Smooth muscle cell of the coronary artery (primary cell): ENCODE results near the gene SAMM50. TPM values are rescaled to one million over a fixed set of nuclear protein-coding genes. Genes with fewer than 3 reads are reported as not detected.

Experiments
- total RNA-seq: library from RNA; depleted of rRNA; stranded (reverse); fragments of >200 nt; gene quantifications from 2 replicates; pipeline ENCODE4 v1.2.3, GENCODE V29; 2014; ENCODE audit warnings: low replicate concordance

SAMM50 gene
- 34.6 and 48.4 TPM in 2 replicates for total RNA-seq

DNA sequence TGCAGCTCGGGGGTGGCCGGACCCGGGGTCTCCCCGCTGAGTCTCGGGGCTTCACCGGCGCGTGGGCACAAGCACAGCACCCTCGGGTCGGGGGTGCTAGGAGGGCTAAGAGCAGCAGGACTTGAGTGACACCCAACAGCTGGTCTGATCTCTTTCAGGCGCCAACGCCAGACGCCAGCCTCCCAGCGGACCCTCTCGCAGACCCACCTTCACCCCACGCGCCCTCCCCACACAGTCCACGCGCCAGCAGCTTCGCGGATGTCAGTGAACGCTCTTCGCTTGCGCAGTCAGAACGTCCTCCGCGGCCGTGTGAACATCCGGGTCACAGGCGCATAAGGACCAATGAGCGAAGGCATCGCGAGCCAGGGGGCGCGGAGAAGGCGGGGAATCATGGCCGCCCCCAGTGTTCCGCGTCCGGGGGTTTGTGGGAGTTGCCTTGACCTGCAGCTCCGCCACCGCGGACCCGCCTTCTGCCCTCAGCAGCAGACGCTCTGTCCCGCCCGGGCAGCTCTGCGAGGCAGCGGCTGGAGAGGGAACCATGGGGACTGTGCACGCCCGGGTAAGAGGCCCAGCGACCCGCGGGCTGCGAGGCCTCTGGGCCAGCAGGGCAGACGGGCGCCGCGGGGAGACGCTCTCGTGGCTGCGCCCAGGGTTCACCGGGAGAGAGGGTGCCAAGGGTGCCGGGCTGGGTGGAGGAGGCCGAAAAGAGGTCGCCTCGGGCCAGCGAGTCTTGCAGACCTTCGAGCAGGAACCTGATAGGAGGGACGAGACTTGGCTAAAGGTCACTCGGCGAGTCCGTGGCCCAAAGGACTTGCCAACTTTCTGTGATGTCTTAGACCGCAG, at the start of gene SAMM50:
Gene SAMM50 (plus strand): TSS at position 403 of the 843 bp plus-strand sequence. CDS start 136 bp downstream, at position 539.

DNA sequence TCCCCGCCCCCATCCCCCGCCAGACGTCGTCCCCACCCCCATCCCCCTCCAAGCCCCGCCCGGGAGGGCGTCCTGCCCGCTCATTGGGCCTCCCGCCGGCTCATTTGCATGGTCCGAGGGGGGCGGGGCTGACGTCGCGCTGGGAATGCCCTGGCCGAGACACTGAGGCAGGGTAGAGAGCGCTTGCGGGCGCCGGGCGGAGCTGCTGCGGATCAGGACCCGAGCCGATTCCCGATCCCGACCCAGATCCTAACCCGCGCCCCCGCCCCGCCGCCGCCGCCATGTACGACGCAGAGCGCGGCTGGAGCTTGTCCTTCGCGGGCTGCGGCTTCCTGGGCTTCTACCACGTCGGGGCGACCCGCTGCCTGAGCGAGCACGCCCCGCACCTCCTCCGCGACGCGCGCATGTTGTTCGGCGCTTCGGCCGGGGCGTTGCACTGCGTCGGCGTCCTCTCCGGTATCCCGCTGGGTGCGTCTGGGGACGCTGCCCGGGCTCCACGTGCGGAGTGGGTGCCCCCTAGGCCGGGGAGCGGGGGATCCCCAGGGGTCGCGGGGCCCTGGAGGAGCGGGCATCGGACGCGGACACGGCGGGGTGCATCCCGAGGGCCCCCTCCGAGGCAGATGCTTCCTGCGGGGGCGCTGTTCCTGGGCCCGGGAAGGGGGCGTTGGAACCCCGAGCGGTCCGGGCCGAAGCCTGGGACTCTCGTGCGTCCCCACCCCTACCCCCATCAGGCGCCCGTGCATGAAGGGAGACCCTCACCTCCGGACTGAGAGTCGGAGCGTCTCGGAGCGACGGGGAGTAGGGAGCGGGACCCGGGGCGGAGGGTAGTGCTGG, 31.4 kb upstream of the SAMM50 start, which contains the start of gene PNPLA3:
Gene PNPLA3 (plus strand): TSS at position 175 of the 834 bp plus-strand sequence. CDS start 107 bp downstream, at position 282.

DNA sequence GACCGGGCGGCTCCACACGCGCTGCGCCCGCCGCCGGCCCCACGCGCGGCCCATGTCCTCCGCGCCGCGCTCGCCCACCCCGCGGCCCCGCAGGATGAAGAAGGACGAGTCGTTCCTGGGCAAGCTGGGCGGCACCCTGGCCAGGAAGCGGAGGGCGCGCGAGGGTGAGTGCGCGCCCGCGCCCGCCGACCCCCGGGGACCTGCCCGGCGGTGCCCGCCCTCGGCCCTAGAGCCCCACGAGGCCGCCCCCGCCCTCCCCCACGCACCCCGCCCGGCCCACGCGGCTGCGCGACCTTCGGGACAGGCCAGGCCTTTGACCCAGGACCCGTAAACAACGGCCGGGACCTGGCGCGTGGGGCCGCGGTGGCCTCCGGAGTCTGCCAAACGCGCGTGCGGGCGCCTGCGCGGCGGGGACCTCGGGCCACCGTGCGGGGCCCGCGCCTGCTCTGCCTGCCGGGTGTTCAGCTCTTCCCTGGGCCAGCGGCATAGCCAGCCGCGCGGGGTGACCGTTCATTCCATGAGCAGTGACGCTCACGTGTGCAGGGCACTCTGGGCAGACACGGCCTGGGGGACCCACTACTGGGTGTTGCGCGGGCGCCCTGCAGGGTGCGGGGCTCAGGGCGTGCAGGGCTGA, 69.2 kb downstream of the SAMM50 start, which contains the start of gene PARVB:
Gene PARVB (plus strand): TSS at position 15 of the 634 bp plus-strand sequence. CDS start 38 bp downstream, at position 53.

Other genes with a start within 250 kb of the SAMM50 start
- 0.83 and 1.1 TPM in 2 replicates for gene EFCAB6, start 143.1 kb upstream of the SAMM50 start, total RNA-seq
- 0.15 and 0.35 TPM in 2 replicates for gene SULT4A1, start 92.9 kb upstream of the SAMM50 start, total RNA-seq
- gene PNPLA5, start 63.4 kb upstream of the SAMM50 start, total RNA-seq = not detected in 2 replicates
- gene PNPLA3, start 31.6 kb upstream of the SAMM50 start, total RNA-seq = 0.47 and 2.4 TPM in 2 replicates
- 33.2 and 45.6 TPM in 2 replicates for gene PARVB, start 68.9 kb downstream of the SAMM50 start, total RNA-seq
- gene PARVG, start 225.5 kb downstream of the SAMM50 start, total RNA-seq = not detected in 2 replicates